Activated naive CD4-positive, alpha-beta T cell treated with Interleukin-2 at 50 U/mL for 16 hours (primary cell): ENCODE measurements around the gene NDOR1.

Source experiments
- DNase-seq: peaks from one replicate; pipeline ENCODE4 v3.0.0-alpha.2; 2020

Gene NDOR1

GRCh38 chr9:137221506-137222111, 16.1 kb downstream of the NDOR1 start:
- DNase-seq = no peak

- no peak for DNase-seq
Observed at GRCh38 chr9:137222190-137223077, 16.9 kb downstream of the NDOR1 start, which contains the start of gene RNF208. Gene RNF208 (minus strand): TSS chr9:137222240. CDS start chr9:137221212, 1,028 bp downstream.

- peak; percentile 99 for DNase-seq
Observed at GRCh38 chr9:137223078-137223970, 17.8 kb downstream of the NDOR1 start.

- DNase-seq = no peak
Observed at GRCh38 chr9:137224830-137225694, 19.6 kb downstream of the NDOR1 start, which contains the start of gene CYSRT1. Gene CYSRT1 (plus strand): TSS chr9:137225174. CDS start chr9:137225622, 448 bp downstream.

- no peak for DNase-seq
Observed at GRCh38 chr9:137225699-137226331, 20.3 kb downstream of the NDOR1 start.

GRCh38 chr9:137226338-137227053, 21.0 kb downstream of the NDOR1 start:
- no peak for DNase-seq

GRCh38 chr9:137227054-137227852, 21.8 kb downstream of the NDOR1 start, which contains the start of gene RNF224:
Gene RNF224 (plus strand): TSS chr9:137227502. CDS start chr9:137228336, 834 bp downstream.
- DNase-seq = peak; percentile 82

GRCh38 chr9:137227853-137228505, 22.5 kb downstream of the NDOR1 start:
- DNase-seq = no peak

- DNase-seq = no peak
Observed at GRCh38 chr9:137228506-137228967, 23.0 kb downstream of the NDOR1 start.

- DNase-seq = no peak
Observed at GRCh38 chr9:137228968-137229896, 23.7 kb downstream of the NDOR1 start.

- no peak for DNase-seq
Observed at GRCh38 chr9:137229903-137230704, 24.6 kb downstream of the NDOR1 start.

- DNase-seq = no peak
Observed at GRCh38 chr9:137230705-137231371, 25.3 kb downstream of the NDOR1 start, which contains the start of gene SLC34A3. Gene SLC34A3 (plus strand): TSS chr9:137230901. CDS start chr9:137231703, 802 bp downstream.

- DNase-seq = no peak
Observed at GRCh38 chr9:137231372-137232039, 26.0 kb downstream of the NDOR1 start.

GRCh38 chr9:137232101-137232500, 26.6 kb downstream of the NDOR1 start:
- no peak for DNase-seq

GRCh38 chr9:137232510-137232909, 27.0 kb downstream of the NDOR1 start:
- no peak for DNase-seq
